AG04450 (cell line): ENCODE data around the gene GCNT1. TPM values are rescaled to one million over a fixed set of nuclear protein-coding genes. Genes with fewer than 3 reads are reported as not detected.

Source experiments
- CTCF ChIA-PET: fragments of 300-600, 350-600 bp; formaldehyde crosslinking; extraction: SDS; loops from one replicate; lab custom pipeline; 2022; ENCODE audit warnings: antibody characterized with exemption, inconsistent platforms; lab: Charles Lee
- POLR2A ChIA-PET: fragments of 350-600 bp; formaldehyde crosslinking; extraction: SDS; loops from one replicate; lab custom pipeline; 2021; ENCODE audit warnings: antibody characterized with exemption, inconsistent platforms; lab: Yijun Ruan, JAX
- DNase-seq: peaks from one replicate; pipeline ENCODE4 v3.0.0-alpha.2; 2011; ENCODE audit warnings: low read depth, low spot score
- H3K27ac ChIP-seq: one replicate; pipeline ENCODE4 v1.5.1; 2012; ENCODE audit warnings: low read depth, low read length, control low read depth
- H3K27me3 ChIP-seq: one replicate; pipeline ENCODE4 v1.6.0; 2012; ENCODE audit warnings: low read length; ENCODE audit not compliant: control insufficient read depth, insufficient read depth
- H3K4me3 ChIP-seq: 2 replicates; pipeline ENCODE4 v1.5.1; 2011; ENCODE audit warnings: mild to moderate bottlenecking, low read depth, low read length, control low read depth
- H3K9me3 ChIP-seq: 2 replicates; pipeline ENCODE4 v1.5.1; 2012; ENCODE audit warnings: low read length; ENCODE audit not compliant: control insufficient read depth, insufficient read depth
- CTCF ChIP-seq: IDR thresholded peaks from 2 replicates; pipeline ENCODE4 v1.5.1; 2011; ENCODE audit warnings: low read depth, low read length, control low read depth, inconsistent platforms
- polyA plus RNA-seq: library from polyadenylated mRNA; depleted of rRNA; stranded (reverse); fragments of >200 nt; gene quantifications from 2 replicates; pipeline ENCODE4 v1.2.3, GENCODE V29; 2011

GCNT1 gene
- polyA plus RNA-seq, 1 experiment: 6.9 TPM

- POLR2A ChIA-PET: no interaction called here
- Histone ChIP-seq H3K9me3 (no peaks in the 10 kb centered on the region), H3K4me3 (no peak overlapping the region), H3K27me3 (no peaks in the 10 kb centered on the region), H3K27ac (no peak overlapping the region)
- no peak for TF ChIP-seq CTCF
- DNase-seq: no peak
- CTCF ChIA-PET: no interaction called here
These were observed 43.3 kb upstream of the GCNT1 start for GRCh38 chr9:76415731-76416130.

- Histone ChIP-seq H3K9me3 (no peaks in the 10 kb centered on the region), H3K27me3 (no peaks in the 10 kb centered on the region), H3K27ac (no peak overlapping the region), H3K4me3 (no peak overlapping the region)
- POLR2A ChIA-PET: interaction anchor here (0.6 kb wide), 1 partner anchor 11 kb away, joined by 3 read pairs; no protein-coding TSS in a partner anchor
- DNase-seq: no peak
- CTCF ChIA-PET: no interaction called here
- no peak for TF ChIP-seq CTCF
These were observed 41.6 kb upstream of the GCNT1 start for GRCh38 chr9:76417394-76417793.

- H3K9me3 ChIP-seq: no peaks in the 10 kb centered on the region
- ChIA-PET POLR2A (no interaction called here), CTCF (interaction anchor here (0.5 to 2.5 kb wide), 9 partner anchors 9 to 239 kb away, joined by 3 to 13 read pairs (median 4); partner anchors contain the start of gene RFK)
- TF ChIP-seq CTCF: peak; percentile 64
- no peaks in the 10 kb centered on the region for H3K27me3 ChIP-seq
- H3K4me3 ChIP-seq: no peak overlapping the region
- no peak for DNase-seq
- H3K27ac ChIP-seq: no peak overlapping the region
These were observed 39.1 kb upstream of the GCNT1 start for GRCh38 chr9:76419782-76420380.

GRCh38 chr9:76423216-76424177, 35.5 kb upstream of the GCNT1 start:
- no peaks in the 10 kb centered on the region for H3K9me3 ChIP-seq
- DNase-seq: no peak
- H3K27me3 ChIP-seq: no peaks in the 10 kb centered on the region
- no peak for TF ChIP-seq CTCF
- CTCF ChIA-PET: interaction anchor here (0.5 to 1.2 kb wide), 6 partner anchors 22 to 308 kb away, joined by 3 to 4 read pairs (median 3); no protein-coding TSS in a partner anchor
- H3K27ac ChIP-seq: no peak overlapping the region
- H3K4me3 ChIP-seq: no peak overlapping the region
- POLR2A ChIA-PET: no interaction called here
